ENCODE data around the gene DDX42.

DDX42 gene, protein sequence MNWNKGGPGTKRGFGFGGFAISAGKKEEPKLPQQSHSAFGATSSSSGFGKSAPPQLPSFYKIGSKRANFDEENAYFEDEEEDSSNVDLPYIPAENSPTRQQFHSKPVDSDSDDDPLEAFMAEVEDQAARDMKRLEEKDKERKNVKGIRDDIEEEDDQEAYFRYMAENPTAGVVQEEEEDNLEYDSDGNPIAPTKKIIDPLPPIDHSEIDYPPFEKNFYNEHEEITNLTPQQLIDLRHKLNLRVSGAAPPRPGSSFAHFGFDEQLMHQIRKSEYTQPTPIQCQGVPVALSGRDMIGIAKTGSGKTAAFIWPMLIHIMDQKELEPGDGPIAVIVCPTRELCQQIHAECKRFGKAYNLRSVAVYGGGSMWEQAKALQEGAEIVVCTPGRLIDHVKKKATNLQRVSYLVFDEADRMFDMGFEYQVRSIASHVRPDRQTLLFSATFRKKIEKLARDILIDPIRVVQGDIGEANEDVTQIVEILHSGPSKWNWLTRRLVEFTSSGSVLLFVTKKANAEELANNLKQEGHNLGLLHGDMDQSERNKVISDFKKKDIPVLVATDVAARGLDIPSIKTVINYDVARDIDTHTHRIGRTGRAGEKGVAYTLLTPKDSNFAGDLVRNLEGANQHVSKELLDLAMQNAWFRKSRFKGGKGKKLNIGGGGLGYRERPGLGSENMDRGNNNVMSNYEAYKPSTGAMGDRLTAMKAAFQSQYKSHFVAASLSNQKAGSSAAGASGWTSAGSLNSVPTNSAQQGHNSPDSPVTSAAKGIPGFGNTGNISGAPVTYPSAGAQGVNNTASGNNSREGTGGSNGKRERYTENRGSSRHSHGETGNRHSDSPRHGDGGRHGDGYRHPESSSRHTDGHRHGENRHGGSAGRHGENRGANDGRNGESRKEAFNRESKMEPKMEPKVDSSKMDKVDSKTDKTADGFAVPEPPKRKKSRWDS

DNA sequence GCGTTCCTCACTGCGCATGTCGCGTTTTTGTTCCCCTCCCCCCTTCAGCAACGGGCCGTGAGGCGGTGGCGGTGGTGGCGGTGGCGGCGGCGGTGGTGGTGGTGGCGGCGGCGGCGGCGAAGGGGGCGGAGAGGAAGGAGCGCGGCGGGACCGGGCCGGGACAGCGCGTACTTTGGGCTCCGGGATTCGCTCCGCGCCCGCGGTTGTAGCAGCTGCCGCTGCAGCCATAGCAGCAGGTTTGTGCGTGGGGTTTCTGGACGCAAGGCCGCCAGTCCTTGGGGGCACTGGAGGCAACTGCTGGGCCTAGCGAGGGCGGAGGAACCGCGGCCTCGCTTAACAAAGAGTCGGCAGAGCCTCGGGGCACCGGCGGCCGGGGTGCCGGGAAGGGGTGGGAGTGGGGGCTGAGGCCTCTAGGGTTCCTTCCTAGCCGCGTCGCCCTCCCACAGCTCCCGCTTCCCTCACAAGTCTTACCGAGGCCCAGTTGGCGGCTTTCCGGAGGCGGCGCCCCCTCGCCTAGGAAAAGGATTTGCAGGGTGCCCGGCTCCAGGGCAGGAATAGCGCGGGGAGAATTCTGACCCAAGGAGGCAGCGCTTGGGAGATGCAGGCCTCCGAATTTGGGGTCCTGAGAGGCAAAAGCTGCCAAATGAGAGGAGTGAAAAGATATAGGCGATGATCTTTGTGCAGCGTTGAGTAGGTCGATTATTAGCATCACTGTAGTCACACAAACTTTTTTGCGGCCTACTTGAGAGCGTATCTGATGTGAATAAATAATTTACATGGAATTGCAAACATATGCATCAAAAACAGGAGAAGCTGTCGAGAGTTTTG is at the start of gene DDX42:
DDX42 (plus strand) TSS at position 30 of the 828 bp plus-strand sequence. CDS start 12,880 bp downstream, outside the sequence.
- DNase-seq (ENCODE audit: low spot score) = no peak

DNA sequence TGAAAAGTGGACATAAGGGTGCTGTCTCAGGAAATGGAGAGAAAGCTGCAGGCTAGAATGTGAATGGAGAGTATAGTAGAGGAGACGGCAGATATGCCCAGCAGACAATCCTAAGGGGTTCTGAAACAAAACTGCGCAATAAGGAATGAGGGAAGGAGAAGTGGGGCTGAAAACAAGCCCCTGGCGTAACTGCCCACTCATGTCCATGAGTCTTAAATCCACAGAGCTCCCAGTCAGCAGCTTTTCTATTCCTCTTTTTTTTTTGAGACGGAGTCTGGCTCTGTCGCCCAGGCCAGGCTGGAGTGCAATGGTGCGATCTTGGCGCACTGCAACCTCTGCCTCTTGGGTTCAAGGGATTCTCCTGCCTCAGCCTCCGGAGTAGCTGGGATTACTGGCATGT is 38.3 kb upstream of the DDX42 start:
- DNase-seq (ENCODE audit: low spot score) = no peak

DNA sequence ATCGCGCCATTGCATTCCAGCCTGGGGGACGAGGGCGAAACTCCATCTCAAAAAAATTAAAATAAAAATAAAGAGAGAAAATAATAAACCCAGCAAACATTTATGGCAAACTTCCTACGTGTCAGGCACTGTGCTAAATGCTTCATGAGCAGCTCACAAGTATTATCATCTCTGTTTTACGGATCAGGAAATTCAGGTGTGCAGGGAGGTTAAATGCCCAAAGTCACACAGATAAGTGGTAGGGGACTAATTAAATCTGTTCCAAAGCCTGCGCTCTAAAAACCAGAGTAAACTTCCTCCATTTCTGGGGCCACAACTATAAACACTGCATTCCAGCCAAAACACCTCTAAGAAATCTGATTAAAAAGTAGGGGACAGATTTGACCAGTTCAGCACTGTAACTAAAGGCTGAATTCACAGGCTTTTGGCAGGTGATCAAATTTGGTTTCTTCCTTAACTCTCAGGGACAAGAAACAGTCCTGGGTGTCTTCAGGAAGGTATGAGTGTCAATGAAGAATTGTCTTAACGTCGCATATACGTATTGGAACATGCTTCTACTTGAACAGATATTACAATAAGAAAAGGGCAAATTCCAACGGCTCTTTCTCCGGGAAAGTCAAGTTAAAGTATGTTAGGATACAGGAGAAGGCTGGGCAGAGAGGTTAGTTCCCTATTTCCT is 33.4 kb upstream of the DDX42 start:
- peak; percentile 4 for DNase-seq (ENCODE audit: low spot score)

DNA sequence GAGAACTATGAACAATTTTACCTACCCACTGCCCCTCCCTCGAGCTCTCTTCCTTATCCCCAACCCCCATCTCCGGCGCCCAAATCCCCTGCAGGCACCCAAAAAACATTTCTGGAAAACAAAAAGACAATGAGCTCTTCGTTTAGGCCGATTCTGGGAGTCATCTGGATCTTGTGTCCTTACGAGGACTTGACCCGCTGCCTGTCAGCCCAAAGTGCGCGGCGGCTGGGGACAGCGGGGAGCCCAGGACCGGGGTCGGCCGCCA is 32.9 kb upstream of the DDX42 start:
- DNase-seq (ENCODE audit: low spot score) = no peak

DNA sequence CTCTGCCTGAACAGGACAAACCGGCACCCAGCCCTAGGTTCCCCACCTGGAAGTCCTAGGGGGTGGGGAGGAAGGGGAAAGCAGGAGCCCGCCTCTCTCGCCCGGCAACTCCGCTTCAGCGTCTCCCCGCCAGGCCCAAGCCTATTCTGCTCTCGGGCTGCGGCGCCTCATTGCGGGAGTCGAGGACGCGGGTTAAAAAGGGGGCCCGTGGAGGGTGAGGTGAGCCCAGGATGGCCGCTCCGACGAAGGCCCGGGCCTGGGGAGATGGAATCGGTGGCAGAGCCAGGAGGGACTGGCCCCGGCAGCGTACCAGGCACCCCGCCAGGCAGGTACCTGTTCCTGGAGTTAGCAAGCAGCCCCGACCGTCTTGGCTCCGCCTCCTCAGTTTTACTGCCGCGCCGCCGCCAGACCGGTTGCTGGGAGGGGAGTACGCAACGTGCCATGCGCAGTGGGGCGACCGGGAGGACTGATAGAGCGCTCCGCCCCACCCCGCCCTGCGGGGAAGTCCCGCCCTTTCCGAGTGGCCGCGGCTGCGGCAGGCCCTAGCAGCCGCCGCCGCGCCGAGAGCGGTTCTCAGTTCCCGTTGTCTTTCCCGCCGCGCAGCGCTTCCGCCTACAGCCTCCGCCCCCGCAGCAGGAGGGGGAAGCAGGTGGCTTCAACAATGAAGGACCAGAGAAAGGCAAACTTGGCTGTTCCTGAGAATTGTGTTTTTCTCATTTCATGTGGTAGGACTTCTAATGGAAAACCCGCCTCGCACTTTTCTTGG is 32.4 kb upstream of the DDX42 start, which contains the start of gene STRADA:
STRADA (minus strand) TSS at position 392 of the 766 bp plus-strand sequence. CDS start 13,430 bp downstream, outside the sequence.
- peak; percentile 97 for DNase-seq (ENCODE audit: low spot score)

DNA sequence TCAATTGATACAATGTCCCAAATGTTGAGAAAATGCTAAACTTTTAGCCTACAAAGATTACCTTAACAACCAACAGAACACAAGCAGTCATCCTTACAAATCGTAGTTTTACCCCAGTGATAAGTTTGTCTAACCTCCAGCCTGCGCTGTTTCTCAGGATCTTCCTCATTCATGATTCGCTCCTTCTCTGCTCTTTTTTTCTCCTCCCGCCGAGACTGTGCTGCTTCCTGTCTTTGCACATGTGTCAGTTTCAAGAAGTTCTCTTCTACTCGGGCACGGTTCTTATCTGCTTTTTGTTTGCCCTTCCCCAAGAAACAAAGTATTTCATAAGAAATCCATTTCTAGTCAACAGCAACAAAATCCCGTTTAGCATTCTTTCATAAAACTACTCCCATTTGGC is 22.2 kb upstream of the DDX42 start:
- no peak for DNase-seq (ENCODE audit: low spot score)

DNA sequence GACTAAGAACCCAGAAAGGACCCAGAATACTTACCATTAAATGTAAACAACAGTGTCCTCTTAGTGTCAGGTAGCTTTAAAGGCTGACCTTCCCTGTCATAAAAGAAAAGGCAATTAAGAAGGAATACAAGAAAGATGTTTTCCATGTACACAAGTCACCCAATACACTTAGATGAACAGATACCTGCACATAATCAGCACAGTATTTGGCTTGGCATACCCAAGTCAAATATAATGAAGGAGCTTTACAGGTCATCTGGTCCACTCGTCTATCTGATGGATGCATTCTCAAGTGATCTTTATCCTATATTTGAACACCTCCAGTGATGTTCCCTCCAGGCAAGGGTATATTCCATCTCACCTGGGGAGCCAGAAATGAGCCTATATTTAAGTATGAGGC is 21.3 kb upstream of the DDX42 start:
- no peak for DNase-seq (ENCODE audit: low spot score)

DNA sequence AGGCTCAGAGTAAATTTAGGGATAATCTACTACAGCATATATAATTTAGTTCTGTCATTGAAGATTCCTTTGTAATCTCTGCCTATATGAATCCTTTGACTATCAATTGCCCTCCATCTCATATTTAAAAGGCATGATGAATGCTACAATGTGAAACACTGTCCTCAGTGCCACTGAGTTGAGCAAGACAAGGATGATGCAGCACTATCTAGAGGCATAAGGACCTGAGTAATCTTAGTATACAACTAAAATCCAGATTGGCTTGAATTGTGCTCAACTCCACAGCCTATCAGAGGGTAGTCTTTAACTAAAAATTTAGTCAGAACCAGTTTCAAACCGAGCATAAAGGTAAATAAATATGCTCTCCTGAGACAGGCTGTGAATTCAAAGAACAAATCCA is 20.8 kb upstream of the DDX42 start:
- DNase-seq (ENCODE audit: low spot score) = no peak

DNA sequence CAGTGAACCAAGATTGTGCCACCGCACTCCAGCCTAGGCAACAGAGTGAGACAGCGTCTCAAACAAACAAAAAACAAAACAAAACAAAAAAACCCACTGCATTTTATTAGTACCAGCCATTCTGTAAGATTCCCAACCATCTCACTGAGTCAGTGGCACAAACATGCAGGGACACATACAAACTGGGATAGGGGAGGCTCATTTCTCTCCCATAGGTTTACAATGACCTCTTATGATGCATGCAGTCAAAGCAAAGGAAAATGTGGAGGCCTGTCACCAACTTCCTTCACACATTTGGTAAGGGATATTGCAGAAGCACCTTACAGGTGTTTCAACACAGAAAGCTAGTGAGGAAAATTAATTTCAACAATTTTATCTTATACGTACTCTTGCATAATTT is 19.9 kb upstream of the DDX42 start:
- no peak for DNase-seq (ENCODE audit: low spot score)

DNA sequence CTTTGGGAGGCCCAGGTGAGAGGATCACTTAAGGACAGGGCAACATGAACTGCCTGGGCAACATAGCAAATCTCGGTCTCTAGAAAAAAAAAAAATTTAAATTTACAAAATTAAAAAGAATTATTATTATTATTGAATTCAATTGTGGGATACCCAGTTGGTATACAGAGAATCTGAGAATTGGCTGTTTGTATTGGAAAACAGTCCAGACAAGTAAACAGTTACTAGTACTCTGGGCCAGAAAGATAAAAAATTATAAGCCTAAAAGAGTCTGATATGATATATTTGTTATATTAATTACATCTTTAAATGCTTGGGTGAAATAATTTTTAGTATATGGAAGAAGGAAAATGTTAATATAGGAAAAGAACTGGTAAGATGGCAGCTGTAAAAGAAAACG is 15.5 kb upstream of the DDX42 start:
- no peak for DNase-seq (ENCODE audit: low spot score)

DNA sequence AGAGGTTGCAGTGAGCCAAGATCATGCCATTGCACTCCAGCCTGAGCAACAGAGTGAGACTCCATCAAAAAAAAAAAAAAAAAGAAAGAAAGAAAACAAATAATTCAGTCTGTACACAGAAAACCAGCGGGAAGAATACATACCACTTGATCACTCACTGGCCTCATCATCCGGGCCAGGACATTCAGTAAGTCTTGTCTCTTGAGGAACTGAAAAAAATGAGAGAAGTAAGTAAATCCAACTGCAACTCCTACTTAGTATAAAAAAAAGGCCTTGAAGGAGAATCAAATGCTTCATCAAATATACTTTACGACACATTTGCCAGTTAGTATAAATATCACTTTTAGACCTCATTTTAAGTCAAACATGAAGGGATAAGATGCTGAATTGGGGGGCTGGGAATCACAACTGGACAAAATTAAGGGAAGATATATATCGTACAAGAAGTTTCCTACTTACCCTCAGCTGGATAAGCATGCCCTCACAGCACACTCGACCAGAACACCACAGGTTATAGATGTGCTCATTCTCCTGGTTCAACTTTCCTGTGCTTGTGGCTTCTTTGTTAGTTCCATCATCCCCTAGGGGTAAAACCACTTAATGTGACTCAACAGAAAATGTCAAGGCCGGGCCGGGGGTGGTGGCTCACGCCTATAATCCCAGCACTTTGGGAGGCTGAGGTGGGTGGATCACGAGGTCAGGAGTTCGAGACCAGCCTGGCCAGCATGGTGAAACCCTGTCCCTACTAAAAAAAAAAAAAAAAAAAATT is 13.0 kb upstream of the DDX42 start:
- no peak for DNase-seq (ENCODE audit: low spot score)

DNA sequence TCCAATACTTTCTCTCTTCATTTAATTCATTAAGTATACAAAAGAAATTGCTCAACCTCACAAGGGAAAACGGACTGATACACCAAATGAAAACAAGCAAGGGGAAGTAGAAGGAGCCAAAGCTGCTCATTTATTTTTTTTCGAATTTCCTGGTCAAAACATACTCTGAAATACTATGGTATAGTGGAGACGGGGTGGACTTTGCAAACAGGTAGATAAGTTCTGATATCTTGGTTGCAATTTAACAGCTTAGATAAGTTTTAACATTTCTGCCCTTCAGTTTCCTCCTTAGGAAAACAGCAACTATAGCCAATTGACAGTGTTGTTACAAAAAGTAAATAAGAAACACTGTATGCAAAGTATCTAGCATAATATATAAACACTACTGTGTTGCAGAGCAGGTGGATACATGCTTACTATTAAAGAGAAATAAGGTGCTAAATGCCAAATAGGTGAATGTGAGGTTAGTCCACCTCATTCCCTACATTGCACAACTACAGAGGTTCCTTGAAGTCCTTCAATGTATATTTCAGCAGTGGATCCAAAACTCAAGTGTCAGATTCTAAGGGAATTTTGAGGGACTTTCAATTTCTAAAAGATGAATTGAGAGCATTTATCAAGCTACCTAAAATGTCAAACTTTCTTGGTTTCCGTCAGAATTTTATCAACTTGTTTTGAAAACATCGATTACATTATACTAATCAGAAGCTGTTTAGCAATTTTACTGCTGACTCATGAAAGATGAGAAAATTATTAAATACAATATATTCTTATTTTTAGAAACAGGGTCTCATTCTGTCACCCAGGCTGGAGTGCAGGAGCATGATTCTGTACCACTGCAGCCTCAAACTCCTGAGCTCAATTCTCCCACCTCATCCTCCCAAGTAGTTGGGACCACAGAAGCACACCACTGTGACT is 11.6 kb upstream of the DDX42 start:
- no peak for DNase-seq (ENCODE audit: low spot score)

DNA sequence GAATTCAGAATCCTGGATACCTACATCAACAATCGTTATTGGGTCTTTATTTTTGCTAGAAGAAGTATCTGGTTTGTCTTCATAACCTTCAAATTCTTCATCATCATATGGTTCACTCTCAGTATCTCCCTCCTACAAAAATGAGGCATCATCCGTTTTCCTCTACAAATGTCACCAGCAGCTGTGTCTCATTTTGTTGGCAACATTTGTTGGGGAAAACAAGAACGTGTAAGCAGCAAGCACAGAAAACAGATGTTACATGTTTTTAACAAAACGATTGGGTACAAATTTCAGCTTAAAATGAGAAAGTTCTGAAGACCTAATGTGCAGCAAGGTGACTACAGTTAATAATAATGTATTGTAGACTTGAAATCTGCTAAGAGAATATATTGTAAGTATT is 9.3 kb upstream of the DDX42 start:
- DNase-seq (ENCODE audit: low spot score) = no peak

DNA sequence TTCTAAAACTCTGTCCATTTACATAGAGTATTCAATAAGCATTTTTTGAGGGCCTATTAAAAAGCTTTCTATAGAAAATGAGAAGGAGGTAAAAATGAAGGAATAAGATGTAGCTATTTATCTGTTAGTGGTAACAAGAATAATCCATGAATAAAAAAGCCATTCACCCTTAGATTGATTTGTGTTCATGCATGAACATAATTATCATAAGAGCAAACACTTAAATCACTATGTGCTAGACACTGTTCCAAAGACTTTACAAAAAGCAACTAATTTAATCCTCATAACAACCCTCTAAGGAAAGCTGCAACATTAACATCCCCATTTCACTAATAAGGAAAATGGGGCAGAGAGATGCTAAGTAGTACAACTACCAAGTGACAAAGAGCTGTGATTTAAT is 7.2 kb upstream of the DDX42 start:
- DNase-seq (ENCODE audit: low spot score) = no peak

DNA sequence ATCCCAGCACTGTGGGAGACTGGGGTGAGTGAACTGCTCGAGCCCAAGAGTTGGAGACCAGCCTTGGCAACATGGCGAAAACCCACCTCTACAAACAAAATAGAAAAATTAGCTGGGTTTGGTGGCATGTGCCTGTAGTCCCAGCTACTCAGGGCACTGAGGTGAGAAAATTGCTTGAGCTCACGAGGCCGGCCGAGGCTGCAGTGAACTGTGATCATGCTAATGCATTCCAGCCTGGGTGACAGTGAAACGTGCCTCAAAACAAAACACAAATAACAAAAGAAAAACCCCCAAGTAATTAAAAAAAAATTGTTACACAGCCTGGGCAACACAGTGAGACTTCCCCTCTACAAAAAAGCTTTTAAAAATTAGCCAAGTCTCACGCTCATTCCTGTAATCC is 5.5 kb upstream of the DDX42 start:
- DNase-seq (ENCODE audit: low spot score) = no peak

DNA sequence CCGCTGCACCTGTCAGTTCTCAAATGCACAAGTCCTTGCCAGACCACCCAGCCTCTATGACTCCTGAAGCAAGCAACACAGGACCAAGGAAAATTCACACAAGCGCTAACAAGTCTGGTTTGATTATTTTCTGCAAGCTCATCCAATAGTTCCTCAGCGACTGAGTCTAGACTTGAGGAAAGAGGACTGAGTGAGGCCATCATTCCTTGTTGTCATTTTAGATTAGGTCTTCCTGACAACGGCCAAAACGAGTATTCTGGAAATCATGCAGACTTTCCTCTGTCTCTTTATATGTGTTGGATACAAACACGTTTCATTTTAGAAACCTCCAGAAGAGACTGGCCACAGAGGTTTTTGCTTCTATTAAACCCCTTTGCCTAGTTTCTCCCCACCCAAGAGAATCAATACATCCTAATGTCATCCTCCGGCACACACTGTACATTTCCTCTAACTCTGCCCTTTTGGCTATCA is 1.1 kb upstream of the DDX42 start:
- DNase-seq (ENCODE audit: low spot score) = peak; percentile 14

DNA sequence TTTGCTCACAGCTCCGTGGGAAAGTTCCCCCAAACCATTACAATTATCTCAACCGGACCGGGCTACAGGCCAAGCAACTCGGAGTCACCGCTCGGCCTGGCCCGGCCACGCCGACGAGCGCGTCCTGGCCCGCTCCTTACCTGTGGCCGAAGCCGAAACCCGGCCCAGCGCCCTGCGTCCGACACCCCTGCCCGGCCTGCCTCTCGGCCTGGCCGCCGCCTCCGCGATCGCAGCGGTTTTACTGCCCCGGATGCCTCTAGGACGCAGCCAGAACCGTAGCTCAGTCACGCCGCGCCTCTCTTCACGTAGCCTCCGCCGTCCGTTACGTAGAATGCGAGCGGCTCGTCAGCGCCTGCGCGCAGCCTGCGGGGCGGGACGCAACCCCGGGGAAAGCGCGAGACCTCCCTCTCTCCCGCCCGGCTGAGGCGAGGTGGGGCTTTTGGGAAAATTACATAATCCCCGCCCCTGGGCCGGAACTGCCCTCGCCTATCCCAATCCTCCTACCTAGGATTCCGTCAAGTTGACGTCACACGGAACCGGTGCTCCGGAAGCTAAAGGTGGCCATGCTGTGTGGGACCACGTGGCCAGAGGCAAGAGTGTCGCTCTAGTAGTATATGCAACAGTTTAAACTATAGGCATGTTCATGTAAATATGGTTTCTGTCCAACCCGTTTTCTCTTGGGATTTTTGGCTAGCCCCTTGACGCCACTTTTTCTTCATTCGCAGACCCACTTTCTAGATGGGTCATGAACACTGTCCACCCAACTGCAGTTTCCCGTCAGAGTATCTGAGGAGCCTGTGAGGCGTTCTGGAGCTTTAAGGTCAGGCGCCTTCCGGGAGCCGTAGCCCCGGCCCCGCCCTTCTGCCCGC is 464 bp upstream of the DDX42 start, which contains the start of gene CCDC47:
CCDC47 (minus strand) TSS at position 326 of the 869 bp plus-strand sequence. CDS start 7,422 bp downstream, outside the sequence.
- DNase-seq (ENCODE audit: low spot score) = peak; percentile 98

DNA sequence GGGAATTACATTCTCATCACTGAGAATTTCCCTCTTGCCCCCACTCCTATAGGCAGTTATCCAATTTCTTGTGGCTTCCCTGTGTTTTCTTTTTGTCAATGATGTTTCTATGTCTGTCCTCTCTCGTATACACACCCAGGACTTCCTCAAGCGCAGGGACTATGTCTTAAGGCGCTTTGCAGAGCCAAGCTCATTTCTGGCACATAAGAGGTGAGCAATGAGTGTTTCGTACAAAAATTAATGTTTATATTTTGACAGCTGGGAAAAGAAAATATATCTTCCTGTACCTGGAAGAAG is 947 bp downstream of the DDX42 start:
- DNase-seq (ENCODE audit: low spot score) = no peak
